ENCODE data around the gene AK4. TPM values are rescaled to one million over a fixed set of nuclear protein-coding genes. Genes with fewer than 3 reads are reported as not detected.

The AK4 gene
- total RNA-seq, 1 experiment from 2014 or later, result 180 TPM

- Mint-ChIP-seq H3K9me3 (no peaks in the 10 kb centered on the region), H3K4me3 (no peak overlapping the region), H3K27ac (no peak overlapping the region), H3K36me3 (no peaks in the 10 kb centered on the region), H3K27me3 (ENCODE audit: low read depth) (peaks cover 19% of the 10 kb centered on the region), H3K4me1 (peaks cover 13% of the 10 kb centered on the region)
- ChIA-PET CTCF (no interaction called here), POLR2A (no interaction called here)
- ATAC-seq, result no peak
- no peak for TF ChIP-seq SMAD3 (CRISPR knock-in tag; IDR thresholded peaks at IDR 0.05; ENCODE audit: borderline replicate concordance)
- no peak for TF ChIP-seq AFF4 (CRISPR knock-in tag; IDR thresholded peaks at IDR 0.05; ENCODE audit: borderline replicate concordance)
- no peak for DNase-seq (ENCODE audit: low spot score)
These were observed 102.8 kb downstream of the AK4 start for GRCh38 chr1:65250826-65251225.

GRCh38 chr1:65253800-65254319, 105.9 kb downstream of the AK4 start:
- H3K9me3 Mint-ChIP-seq, result no peaks in the 10 kb centered on the region
- POLR2A ChIA-PET, result interaction anchor here (1.8 to 2.2 kb wide), 2 partner anchors 56 to 166 kb away, joined by 7 to 8 read pairs; partner anchors contain the start of genes DNAJC6, LEPR and LEPROT
- H3K4me1 Mint-ChIP-seq, result peaks cover 25% of the 10 kb centered on the region
- no peak for TF ChIP-seq ZNF671 (CRISPR knock-in tag; IDR thresholded peaks at IDR 0.05)
- 0 out of 2 replicates have a peak, but pooled peaks have one; percentile 26 for TF ChIP-seq KAT7 (CRISPR knock-in tag; IDR thresholded peaks at IDR 0.05; ENCODE audit: borderline replicate concordance)
- peak; percentile 48; the same call in 1 of the 2 replicates for TF ChIP-seq GTF2I (CRISPR knock-in tag; conservative IDR thresholded peaks at IDR 0.05)
- no peak for TF ChIP-seq ZNF416 (CRISPR knock-in tag; IDR thresholded peaks at IDR 0.05)
- no peak for TF ChIP-seq NR2C2 (CRISPR knock-in tag; IDR thresholded peaks at IDR 0.05)
- TF ChIP-seq FOXJ3 (CRISPR knock-in tag; IDR thresholded peaks at IDR 0.05; ENCODE audit: borderline replicate concordance), result no peak
- TF ChIP-seq RORB (CRISPR knock-in tag; IDR thresholded peaks at IDR 0.05), result no peak
- TF ChIP-seq MAX (CRISPR knock-in tag; IDR thresholded peaks at IDR 0.05), result no peak
- peak; percentile 9 for ATAC-seq
- DNase-seq (ENCODE audit: low spot score), result no peak
- H3K36me3 Mint-ChIP-seq, result no peaks in the 10 kb centered on the region
- no peak overlapping the region for H3K27ac Mint-ChIP-seq
- CTCF ChIA-PET, result interaction anchor here (0.8 to 2.0 kb wide), 7 partner anchors 23 to 434 kb away, joined by 3 to 9 read pairs (median 4); no protein-coding TSS in a partner anchor
- H3K27me3 Mint-ChIP-seq (ENCODE audit: low read depth), result peaks cover 23% of the 10 kb centered on the region
- peak overlapping the region; percentile 81 for H3K4me3 Mint-ChIP-seq

DNA sequence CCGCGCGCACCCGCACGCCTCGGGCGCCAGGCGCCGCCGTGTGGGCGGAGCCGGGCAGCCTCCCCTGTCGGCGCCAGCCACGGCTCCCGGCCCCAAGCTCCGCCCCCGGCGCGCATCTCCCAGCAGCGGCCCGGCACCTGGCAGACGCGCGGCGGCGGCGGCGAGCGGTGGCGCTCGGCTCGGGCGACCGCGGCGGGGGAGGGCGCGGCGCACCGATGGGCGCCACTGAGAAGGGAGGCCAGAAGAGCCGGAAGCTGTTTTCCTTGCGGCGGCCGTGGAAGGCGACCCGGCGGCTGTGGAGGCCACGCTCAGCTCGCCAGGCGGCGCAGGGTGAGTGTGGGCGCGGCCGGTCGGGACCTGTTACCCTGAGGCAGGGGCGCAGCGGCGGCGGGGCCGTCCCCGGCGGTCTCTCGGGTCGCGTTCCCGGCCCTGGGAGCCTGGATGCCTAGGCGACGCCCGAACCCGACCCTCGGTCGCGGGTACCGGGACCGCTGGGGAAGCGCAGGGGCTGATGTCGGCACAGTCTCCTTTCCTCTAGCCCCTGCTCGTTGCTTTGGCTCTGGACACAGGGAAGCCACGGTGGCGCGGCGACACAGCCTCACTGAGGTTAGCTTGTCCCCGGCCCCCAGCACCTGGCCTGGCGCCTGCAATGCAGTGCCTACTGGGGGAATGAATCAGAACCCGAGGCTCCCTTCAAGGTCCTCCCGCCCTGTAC, 106.5 kb downstream of the AK4 start:
- ATAC-seq, result peak; percentile 92
- POLR2A ChIA-PET, result interaction anchor here (0.9 to 2.2 kb wide), 5 partner anchors 9 to 171 kb away, joined by 3 to 8 read pairs (median 4); partner anchors contain the start of genes DNAJC6, LEPR and LEPROT
- H3K36me3 Mint-ChIP-seq, result no peaks in the 10 kb centered on the region
- no peaks in the 10 kb centered on the region for H3K9me3 Mint-ChIP-seq
- peak overlapping the region; percentile 88 for H3K4me3 Mint-ChIP-seq
- H3K4me1 Mint-ChIP-seq, result peaks cover 31% of the 10 kb centered on the region
- peaks cover 23% of the 10 kb centered on the region for H3K27me3 Mint-ChIP-seq (ENCODE audit: low read depth)
- CTCF ChIA-PET, result interaction anchor here (0.8 to 2.0 kb wide), 9 partner anchors 18 to 433 kb away, joined by 3 to 9 read pairs (median 3); no protein-coding TSS in a partner anchor
- peak; percentile 89 for DNase-seq (ENCODE audit: low spot score)
- H3K27ac Mint-ChIP-seq, result no peak overlapping the region
- TF ChIP-seq ETV6 (CRISPR knock-in tag; IDR thresholded peaks at IDR 0.05), result no peak
- TF ChIP-seq JUN (CRISPR knock-in tag; IDR thresholded peaks at IDR 0.05), result no peak
- TF ChIP-seq, protein P1, sequence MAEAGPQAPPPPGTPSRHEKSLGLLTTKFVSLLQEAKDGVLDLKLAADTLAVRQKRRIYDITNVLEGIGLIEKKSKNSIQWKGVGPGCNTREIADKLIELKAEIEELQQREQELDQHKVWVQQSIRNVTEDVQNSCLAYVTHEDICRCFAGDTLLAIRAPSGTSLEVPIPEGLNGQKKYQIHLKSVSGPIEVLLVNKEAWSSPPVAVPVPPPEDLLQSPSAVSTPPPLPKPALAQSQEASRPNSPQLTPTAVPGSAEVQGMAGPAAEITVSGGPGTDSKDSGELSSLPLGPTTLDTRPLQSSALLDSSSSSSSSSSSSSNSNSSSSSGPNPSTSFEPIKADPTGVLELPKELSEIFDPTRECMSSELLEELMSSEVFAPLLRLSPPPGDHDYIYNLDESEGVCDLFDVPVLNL (CRISPR knock-in tag; IDR thresholded peaks at IDR 0.05; ENCODE audit: borderline replicate concordance, low read depth), result 0 out of 2 replicates have a peak, but pooled peaks have one; percentile 32
- 0 out of 2 replicates have a peak, but pooled peaks have one; percentile 20 for TF ChIP-seq PRDM15 (CRISPR knock-in tag; IDR thresholded peaks at IDR 0.05)
- TF ChIP-seq ZNF263 (CRISPR knock-in tag; IDR thresholded peaks at IDR 0.05; ENCODE audit: low read depth), result no peak
- no peak for TF ChIP-seq NR3C1 (CRISPR knock-in tag; conservative IDR thresholded peaks at IDR 0.05; ENCODE audit: low read depth)
- TF ChIP-seq MLX (CRISPR knock-in tag; IDR thresholded peaks at IDR 0.05), result no peak
- TF ChIP-seq ATF1 (CRISPR knock-in tag; IDR thresholded peaks at IDR 0.05), result no peak
- no peak for TF ChIP-seq SMAD4 (CRISPR knock-in tag; IDR thresholded peaks at IDR 0.05)
- no peak for TF ChIP-seq TCF7 (CRISPR knock-in tag; IDR thresholded peaks at IDR 0.05; ENCODE audit: low read depth)
